SW480 (cell line): ENCODE data around the gene PNCK.
A peak's percentile ranks its signal among the peaks of the same experiment; 100 is the strongest.
"Not testable (repeated sequence)": the region's sequence is repeated elsewhere in the genome, so short reads cannot be mapped to it uniquely, and the experiment has no call there.

Source experiments
- DNase-seq: peaks from one replicate; pipeline ENCODE4 v3.0.0-alpha.2; 2016; ENCODE audit warnings: low spot score

Gene PNCK

GRCh38 chrX:153673428-153674218, at the start of gene PNCK:
Gene PNCK (minus strand): TSS chrX:153673813. CDS start chrX:153673076, 737 bp downstream.
- DNase-seq = no peak

GRCh38 chrX:153722704-153723350, 49.2 kb upstream of the PNCK start:
- DNase-seq = no peak

GRCh38 chrX:153719701-153720100, 46.1 kb upstream of the PNCK start:
- DNase-seq = no peak

GRCh38 chrX:153719238-153719637, 45.6 kb upstream of the PNCK start:
- no peak for DNase-seq

- DNase-seq = no peak
These were observed 43.8 kb upstream of the PNCK start for GRCh38 chrX:153717445-153717844.

GRCh38 chrX:153714256-153714655, 40.6 kb upstream of the PNCK start:
- DNase-seq = no peak

GRCh38 chrX:153709726-153710674, 36.4 kb upstream of the PNCK start:
- no peak for DNase-seq

- peak; percentile 83 for DNase-seq
These were observed 34.8 kb upstream of the PNCK start for GRCh38 chrX:153708415-153708814.

- DNase-seq = no peak
These were observed 33.8 kb upstream of the PNCK start for GRCh38 chrX:153707406-153707805.

GRCh38 chrX:153706799-153707198, 33.2 kb upstream of the PNCK start:
- no peak for DNase-seq

GRCh38 chrX:153705403-153706060, 31.9 kb upstream of the PNCK start:
- not testable (repeated sequence) for DNase-seq

GRCh38 chrX:153704631-153705402, 31.2 kb upstream of the PNCK start:
- DNase-seq = not testable (repeated sequence)

GRCh38 chrX:153704021-153704526, 30.5 kb upstream of the PNCK start:
- no peak for DNase-seq

- DNase-seq = no peak
These were observed 29.4 kb upstream of the PNCK start for GRCh38 chrX:153703036-153703370.

- no peak for DNase-seq
These were observed 28.9 kb upstream of the PNCK start for GRCh38 chrX:153702336-153703035.

- DNase-seq = no peak
These were observed 28.1 kb upstream of the PNCK start for GRCh38 chrX:153701706-153702105.

GRCh38 chrX:153700967-153701366, 27.4 kb upstream of the PNCK start:
- DNase-seq = no peak

GRCh38 chrX:153700376-153700945, 26.8 kb upstream of the PNCK start:
- no peak for DNase-seq

- not testable (repeated sequence) for DNase-seq
These were observed 26.3 kb upstream of the PNCK start for GRCh38 chrX:153699784-153700371.
